Esophagus squamous epithelium (tissue), 5 donors: ENCODE measurements around the gene AR. TPM values are rescaled to one million over a fixed set of nuclear protein-coding genes. Genes with fewer than 3 reads are reported as not detected.

Experiments used
- DNase-seq: peaks from one replicate; lab custom pipeline; 2025; lab: John Stamatoyannopoulos, UW
- H3K27ac ChIP-seq, 4 donors: fragments of 200-600 bp; sonication (generic); one replicate each; pipeline ENCODE4 v1.5.1; 2016 to 2019; ENCODE audit warnings: mild to moderate bottlenecking in 1 of 4
- H3K27me3 ChIP-seq, 4 donors: fragments of 200-600 bp; sonication (generic); 1 replicate in 3 of 4; 2 replicates in 1 of 4; pipeline versions ENCODE4 v1.5.1 to v1.6.0; 2017 to 2021; ENCODE audit warnings: antibody characterized with exemption in 1 of 4
- H3K36me3 ChIP-seq, 3 donors: fragments of 200-600 bp; sonication (generic); one replicate each; pipeline ENCODE4 v1.5.1; 2016 to 2019
- H3K4me1 ChIP-seq, 3 donors: fragments of 200-600 bp; sonication (generic); one replicate each; pipeline ENCODE4 v1.5.1; 2017 to 2019
- H3K4me3 ChIP-seq, 4 donors: fragments of 200-600 bp; sonication (generic); 1 replicate in 3 of 4; 2 replicates in 1 of 4; pipeline ENCODE4 v1.5.1; 2016 to 2019; ENCODE audit warnings: mild to moderate bottlenecking in 2 of 4, moderate library complexity in 1 of 4
- H3K9me3 ChIP-seq, 3 donors: fragments of 200-600 bp; sonication (generic); one replicate each; pipeline ENCODE4 v1.5.1; 2016 to 2019
- CTCF ChIP-seq, 6 experiments: fragments of 450-650 bp in 4 of 6; fragments of 200-600 bp in 2 of 6; sonication (generic) in 2 of 6; IDR thresholded peaks; one replicate each; pipeline ENCODE4 v1.5.1; 2016 to 2019; ENCODE audit warnings: antibody characterized with exemption in 6 of 6, mild to moderate bottlenecking in 4 of 6, moderate library complexity in 4 of 6
- POLR2A ChIP-seq, 4 donors: fragments of 450-650 bp; IDR thresholded peaks; one replicate each; pipeline ENCODE4 v1.6.1; 2017; ENCODE audit warnings: antibody characterized with exemption in 4 of 4, mild to moderate bottlenecking in 4 of 4, moderate library complexity in 3 of 4
- WGBS, 2 donors: methylation state at CpG; one replicate each; pipeline ENCODE4 v1.1.5; 2018; 5-methylcytosine and 5-hydroxymethylcytosine counted together
- intact Hi-C: fragments of 100-400 bp; cut with DNase I; formaldehyde crosslinking; loops from one replicate; pipeline ENCODE4 v1.15.0; 2022
- total RNA-seq, 4 donors: library from RNA; depleted of rRNA; stranded (reverse); fragments of >200 nt; gene quantifications; one replicate each; pipeline ENCODE4 v1.1.0, GENCODE V29; 2016
- donor health status: DM: yes; HTN: yes; CAD: no.

Gene AR
- total RNA-seq, 4 donors from 2014 or later = 0.53 to 4.6 (median 1.9) TPM

DNA sequence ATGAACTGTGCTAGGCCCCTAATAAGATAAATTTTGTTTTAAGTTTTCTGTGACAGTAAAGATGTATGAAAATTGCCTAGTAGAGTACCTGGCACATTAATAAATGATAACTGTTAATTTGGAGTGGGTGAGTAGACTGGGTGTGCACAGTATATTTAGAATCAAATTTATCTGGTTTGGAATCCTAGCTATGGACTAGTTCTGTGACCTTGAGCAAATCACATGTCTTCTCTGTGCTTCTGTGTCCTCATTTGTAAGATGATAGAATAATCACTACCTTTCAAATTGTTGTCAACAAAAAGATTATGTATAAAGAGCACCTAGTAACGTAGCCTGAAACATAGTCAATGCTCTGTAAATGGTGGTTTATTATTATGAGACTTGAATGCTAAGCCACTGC, 170.2 kb downstream of the AR start:
- no peak for DNase-seq
- H3K9me3 ChIP-seq = no peaks in the 10 kb centered on the region
- TF ChIP-seq POLR2A (IDR thresholded peaks at IDR 0.05) (no peak), CTCF (IDR thresholded peaks at IDR 0.05) (no peak)
- no peaks in the 10 kb centered on the region for H3K27me3 ChIP-seq
- H3K4me1 ChIP-seq = no peaks in the 10 kb centered on the region
- no peak overlapping the region for H3K27ac ChIP-seq
- no peak overlapping the region for H3K4me3 ChIP-seq
- WGBS, 2 donors = 27 to 100% methylated on average over 1 of the region's 1 CpG
- H3K36me3 ChIP-seq = no peaks in the 10 kb centered on the region
- intact Hi-C loops = no loop called here

DNA sequence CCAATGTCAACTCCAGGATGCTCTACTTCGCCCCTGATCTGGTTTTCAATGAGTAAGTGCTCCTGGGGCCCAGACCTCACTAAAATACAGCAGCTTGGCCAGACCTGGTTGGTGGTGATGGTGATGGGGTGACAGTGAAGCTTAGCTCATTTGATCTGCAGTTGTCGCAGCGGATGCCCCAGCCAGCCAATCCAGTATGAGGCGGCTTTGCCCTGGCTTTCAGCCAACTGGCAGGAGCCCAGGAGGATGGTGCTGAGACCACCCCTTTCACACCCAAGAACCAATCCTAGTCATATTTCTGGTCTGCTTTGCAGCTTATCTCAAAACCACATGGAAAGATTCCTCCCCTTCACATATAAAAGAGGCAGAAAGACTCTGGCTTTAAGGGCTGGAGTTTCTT, 173.8 kb downstream of the AR start:
- no peaks in the 10 kb centered on the region for H3K9me3 ChIP-seq
- intact Hi-C loops = no loop called here
- H3K36me3 ChIP-seq = no peaks in the 10 kb centered on the region
- H3K4me1 ChIP-seq = no peaks in the 10 kb centered on the region
- DNase-seq = no peak
- H3K27ac ChIP-seq = no peak overlapping the region
- TF ChIP-seq CTCF (IDR thresholded peaks at IDR 0.05) (no peak), POLR2A (IDR thresholded peaks at IDR 0.05) (no peak)
- H3K4me3 ChIP-seq = no peak overlapping the region
- 60 to 94% methylated on average over 1 to 3 of the region's 4 CpGs for WGBS, 2 donors
- H3K27me3 ChIP-seq = no peaks in the 10 kb centered on the region

- no peaks in the 10 kb centered on the region for H3K4me1 ChIP-seq
- no peaks in the 10 kb centered on the region for H3K36me3 ChIP-seq
- no peak overlapping the region for H3K4me3 ChIP-seq
- no peak for DNase-seq
- H3K27ac ChIP-seq = no peak overlapping the region
- intact Hi-C loops = no loop called here
- no peaks in the 10 kb centered on the region for H3K27me3 ChIP-seq
- 49 to 60% methylated on average over 1 to 4 of the region's 4 CpGs for WGBS, 2 donors
- no peaks in the 10 kb centered on the region for H3K9me3 ChIP-seq
- TF ChIP-seq CTCF (IDR thresholded peaks at IDR 0.05) = no peak
- TF ChIP-seq POLR2A (IDR thresholded peaks at IDR 0.05) = no peak
Observed at GRCh38 chrX:67718926-67719325, 175.1 kb downstream of the AR start.

- H3K27me3 ChIP-seq = no peaks in the 10 kb centered on the region
- TF ChIP-seq CTCF (IDR thresholded peaks at IDR 0.05) = no peak
- no peaks in the 10 kb centered on the region for H3K4me1 ChIP-seq
- H3K27ac ChIP-seq = no peak overlapping the region
- intact Hi-C loops = no loop called here
- no peak overlapping the region for H3K4me3 ChIP-seq
- H3K9me3 ChIP-seq = no peaks in the 10 kb centered on the region
- no peak for DNase-seq
- no peaks in the 10 kb centered on the region for H3K36me3 ChIP-seq
Observed at GRCh38 chrX:67720344-67720743, 176.5 kb downstream of the AR start.

DNA sequence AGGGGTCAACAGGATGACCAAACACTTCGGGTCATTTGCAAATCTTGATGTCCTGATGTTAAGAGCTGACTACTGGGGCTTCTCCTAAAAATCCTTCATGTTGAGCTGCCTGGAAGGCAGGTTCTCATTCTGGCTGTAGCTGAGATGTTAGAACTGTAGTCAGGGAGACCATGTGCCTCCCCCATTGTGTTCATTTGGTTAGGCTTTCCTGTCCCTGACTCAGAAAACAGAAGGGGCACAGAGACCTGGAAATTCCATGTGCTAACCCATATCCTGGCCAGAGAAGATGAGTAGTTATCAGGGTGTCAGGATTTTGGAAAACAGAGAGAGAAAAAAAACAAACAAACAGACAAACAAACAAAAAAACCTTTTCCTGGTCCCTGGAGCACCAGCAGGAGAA, 177.5 kb downstream of the AR start:
- no peaks in the 10 kb centered on the region for H3K27me3 ChIP-seq
- TF ChIP-seq POLR2A (IDR thresholded peaks at IDR 0.05) = no peak
- TF ChIP-seq CTCF (IDR thresholded peaks at IDR 0.05) = no peak
- no peak overlapping the region for H3K4me3 ChIP-seq
- no peaks in the 10 kb centered on the region for H3K9me3 ChIP-seq
- DNase-seq = no peak
- H3K36me3 ChIP-seq = no peaks in the 10 kb centered on the region
- H3K27ac ChIP-seq = no peak overlapping the region
- WGBS, 2 donors = 83% methylated on average over 1 of the region's 1 CpG; no CpG with 5 or more reads in 1 of the 2 donors
- H3K4me1 ChIP-seq = no peaks in the 10 kb centered on the region
- intact Hi-C loops = no loop called here
